PC-9 (cell line): ENCODE measurements around the gene AGBL3. TPM values are rescaled to one million over a fixed set of nuclear protein-coding genes. Genes with fewer than 3 reads are reported as not detected.

Experiments
- BruUV-seq: library from RNA; stranded (reverse); fragments of 400-500 nt; replicated peaks from 2 replicates; lab custom pipeline; 2021; lab: Mats Ljungman, UMichigan
- CTCF ChIA-PET: fragments of 300-600 bp; sonication (Branson Sonifier 250); formaldehyde crosslinking; loops from one replicate; lab custom pipeline; 2022; ENCODE audit warnings: antibody characterized with exemption; lab: Charles Lee
- POLR2A ChIA-PET: fragments of 300-600 bp; sonication (Branson Sonifier 250); formaldehyde crosslinking; loops from one replicate; lab custom pipeline; 2022; ENCODE audit warnings: antibody characterized with exemption; ENCODE audit not compliant: unreplicated experiment; lab: Charles Lee
- DNase-seq, 2 experiments: peaks; one replicate each; pipeline versions ENCODE4 v3.0.0 to v3.0.0-alpha.2; 2015 to 2022; ENCODE audit warnings: mixed read lengths in 1 of 2
- H2AFZ ChIP-seq: fragments of 200-600 bp; sonication (generic); 2 replicates; pipeline ENCODE4 v1.8.1; 2017; ENCODE audit warnings: antibody characterized with exemption
- H3F3A ChIP-seq: fragments of 200-600 bp; sonication (generic); 2 replicates; pipeline ENCODE4 v1.8.1; 2017; ENCODE audit warnings: antibody characterized with exemption, mild to moderate bottlenecking, low read depth; ENCODE audit not compliant: insufficient read depth
- H3K27ac ChIP-seq: fragments of 200-600 bp; sonication (generic); 2 replicates; pipeline ENCODE4 v1.6.1; 2016; ENCODE audit warnings: mixed run types
- H3K27me3 ChIP-seq: fragments of 200-600 bp; sonication (generic); 2 replicates; pipeline ENCODE4 v1.6.1; 2016; ENCODE audit warnings: low read depth, mixed run types; ENCODE audit not compliant: insufficient read depth
- H3K36me3 ChIP-seq: fragments of 200-600 bp; sonication (generic); 2 replicates; pipeline ENCODE4 v1.6.1; 2016; ENCODE audit warnings: low read depth, mixed run types
- H3K4me1 ChIP-seq: fragments of 200-600 bp; sonication (generic); replicated peaks from 2 replicates; pipeline ENCODE4 v1.6.1; 2016; ENCODE audit warnings: mixed run types; ENCODE audit not compliant: insufficient read depth
- H3K4me2 ChIP-seq: fragments of 200-600 bp; sonication (generic); 2 replicates; pipeline ENCODE4 v1.6.1; 2017; ENCODE audit warnings: mixed run types
- H3K4me3 ChIP-seq: fragments of 200-600 bp; sonication (generic); 2 replicates; pipeline ENCODE4 v1.6.1; 2016; ENCODE audit warnings: mixed run types
- H3K79me2 ChIP-seq: fragments of 200-600 bp; sonication (generic); 2 replicates; pipeline ENCODE4 v1.6.1; 2017; ENCODE audit warnings: low read depth, mixed run types
- H3K9me2 ChIP-seq: fragments of 200-600 bp; sonication (generic); 2 replicates; pipeline ENCODE4 v1.8.1; 2017; ENCODE audit warnings: mild to moderate bottlenecking; ENCODE audit not compliant: insufficient read depth
- H3K9me3 ChIP-seq: fragments of 200-600 bp; sonication (generic); 2 replicates; pipeline ENCODE4 v1.8.1; 2016; ENCODE audit warnings: low read depth; ENCODE audit not compliant: insufficient read depth
- H4K20me1 ChIP-seq: fragments of 200-600 bp; sonication (generic); 2 replicates; pipeline ENCODE4 v1.8.1; 2017; ENCODE audit not compliant: insufficient read depth
- EZH2 ChIP-seq: fragments of 200-600 bp; sonication (generic); IDR thresholded peaks from 2 replicates; pipeline ENCODE4 v1.8.0; 2017; ENCODE audit warnings: antibody characterized with exemption, low read depth
- intact Hi-C: fragments of 100-400 bp; cut with micrococcal nuclease; formaldehyde crosslinking; loops from one replicate; pipeline ENCODE4 v1.10.0; 2022; ENCODE audit not compliant: unreplicated experiment
- total RNA-seq: library from RNA; stranded (reverse); gene quantifications from 2 replicates; pipeline ENCODE4 v1.2.3, GENCODE V29; 2021
- TF ChIP-seq, protein P1 (sequence below): fragments of 200-600 bp; sonication (generic); conservative IDR thresholded peaks from 2 replicates; pipeline ENCODE4 v1.6.1; 2017; ENCODE audit warnings: mixed run types, antibody characterized with exemption, mild to moderate bottlenecking, moderate library complexity

The AGBL3 gene
- total RNA-seq, 1 experiment from 2014 or later: 3.2 TPM

DNA sequence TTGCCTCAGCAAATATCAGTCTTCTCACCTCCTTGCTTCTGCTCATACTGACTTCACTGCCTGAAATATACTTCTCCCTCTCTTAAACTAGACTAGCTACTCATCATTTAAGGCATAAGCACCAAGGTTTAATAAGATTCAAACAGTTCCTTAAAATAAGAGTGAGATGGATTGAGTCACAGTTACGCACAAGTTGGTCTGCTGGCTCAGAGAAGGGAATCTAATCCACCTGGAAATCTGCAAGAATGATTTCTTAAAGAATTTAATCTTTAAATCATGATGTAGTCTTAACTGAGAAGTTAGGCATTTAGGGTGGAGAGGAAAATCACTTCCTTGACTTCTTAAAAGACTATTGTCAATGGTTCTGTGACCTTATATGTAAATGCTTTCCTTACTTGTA lies 105.4 kb downstream of the AGBL3 start:
- CTCF ChIA-PET: no interaction called here

DNA sequence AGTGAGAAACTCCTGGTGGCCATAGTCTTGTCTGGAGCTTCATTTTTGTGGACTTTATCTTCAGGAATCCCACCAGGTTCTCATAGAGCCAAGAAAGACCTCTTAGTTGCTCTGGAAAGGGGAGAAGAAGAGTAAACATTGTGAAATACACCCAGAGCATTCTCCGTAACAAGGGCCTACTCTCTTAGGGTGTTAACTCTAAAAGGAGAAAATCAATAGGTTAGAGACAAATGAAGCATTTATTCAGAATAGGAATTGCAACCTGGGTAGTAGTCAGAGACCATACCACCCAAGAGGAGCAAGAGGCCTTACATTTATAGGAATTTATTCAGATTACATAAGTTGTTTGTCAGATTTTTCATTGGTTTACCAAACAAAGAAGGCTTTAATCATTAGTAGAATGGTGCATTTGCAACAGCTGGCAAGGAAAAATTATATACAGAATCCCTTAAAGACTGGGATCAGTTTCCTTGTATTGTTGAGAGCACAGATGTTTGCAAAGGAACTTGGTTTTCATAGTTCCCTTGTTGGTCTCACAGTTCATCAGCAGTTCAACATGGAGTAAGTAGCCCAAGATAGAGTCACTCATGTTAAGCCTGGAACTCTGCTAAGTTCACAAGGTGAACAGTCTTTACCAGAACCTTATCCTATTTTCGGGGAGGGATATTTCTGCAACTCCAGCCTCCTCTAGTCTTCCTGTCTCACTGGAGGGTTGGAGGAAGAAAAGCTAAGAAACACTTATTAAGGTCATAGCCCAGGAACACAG lies 108.3 kb downstream of the AGBL3 start:
- no peak for DNase-seq
- no peak overlapping the region for H3K27ac ChIP-seq
- POLR2A ChIA-PET: no interaction called here
- no peaks in the 10 kb centered on the region for H3K36me3 ChIP-seq
- intact Hi-C loops: no loop called here
- TF ChIP-seq, protein P1, sequence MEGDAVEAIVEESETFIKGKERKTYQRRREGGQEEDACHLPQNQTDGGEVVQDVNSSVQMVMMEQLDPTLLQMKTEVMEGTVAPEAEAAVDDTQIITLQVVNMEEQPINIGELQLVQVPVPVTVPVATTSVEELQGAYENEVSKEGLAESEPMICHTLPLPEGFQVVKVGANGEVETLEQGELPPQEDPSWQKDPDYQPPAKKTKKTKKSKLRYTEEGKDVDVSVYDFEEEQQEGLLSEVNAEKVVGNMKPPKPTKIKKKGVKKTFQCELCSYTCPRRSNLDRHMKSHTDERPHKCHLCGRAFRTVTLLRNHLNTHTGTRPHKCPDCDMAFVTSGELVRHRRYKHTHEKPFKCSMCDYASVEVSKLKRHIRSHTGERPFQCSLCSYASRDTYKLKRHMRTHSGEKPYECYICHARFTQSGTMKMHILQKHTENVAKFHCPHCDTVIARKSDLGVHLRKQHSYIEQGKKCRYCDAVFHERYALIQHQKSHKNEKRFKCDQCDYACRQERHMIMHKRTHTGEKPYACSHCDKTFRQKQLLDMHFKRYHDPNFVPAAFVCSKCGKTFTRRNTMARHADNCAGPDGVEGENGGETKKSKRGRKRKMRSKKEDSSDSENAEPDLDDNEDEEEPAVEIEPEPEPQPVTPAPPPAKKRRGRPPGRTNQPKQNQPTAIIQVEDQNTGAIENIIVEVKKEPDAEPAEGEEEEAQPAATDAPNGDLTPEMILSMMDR: no peak
- no peak for TF ChIP-seq EZH2
- H3F3A ChIP-seq: no peaks in the 10 kb centered on the region
- CTCF ChIA-PET: no interaction called here
- no peak overlapping the region for H3K4me3 ChIP-seq
- no peaks in the 10 kb centered on the region for H3K27me3 ChIP-seq
- H4K20me1 ChIP-seq: no peaks in the 10 kb centered on the region
- no peaks in the 10 kb centered on the region for H3K9me2 ChIP-seq
- H3K4me2 ChIP-seq: no peak overlapping the region
- BruUV-seq: no TSS peak
- H3K79me2 ChIP-seq: no peaks in the 10 kb centered on the region
- no peaks in the 10 kb centered on the region for H3K4me1 ChIP-seq
- H3K9me3 ChIP-seq: no peaks in the 10 kb centered on the region
- H2AFZ ChIP-seq: no peak overlapping the region

More for the DNA sequence above, 105.4 kb downstream of the AGBL3 start:
- no peaks in the 10 kb centered on the region for H3F3A ChIP-seq
- H3K36me3 ChIP-seq: no peaks in the 10 kb centered on the region
- no peak for TF ChIP-seq EZH2
- TF ChIP-seq, protein P1: no peak
- H3K4me1 ChIP-seq: no peaks in the 10 kb centered on the region
- no peak for DNase-seq
- no peak overlapping the region for H2AFZ ChIP-seq
- H3K27ac ChIP-seq: no peak overlapping the region
- POLR2A ChIA-PET: interaction anchor here (0.7 kb wide), 1 partner anchor 1397 kb away, joined by 3 read pairs; no protein-coding TSS in a partner anchor
- no peaks in the 10 kb centered on the region for H3K27me3 ChIP-seq
- H3K9me3 ChIP-seq: peaks cover 9% of the 10 kb centered on the region; the same call in 1 of the 2 replicates
- peaks cover under 1% of the 10 kb centered on the region; the same call in 1 of the 2 replicates for H3K9me2 ChIP-seq
- H4K20me1 ChIP-seq: no peaks in the 10 kb centered on the region
- no peak overlapping the region for H3K4me2 ChIP-seq
- intact Hi-C loops: no loop called here
- no TSS peak for BruUV-seq
- no peak overlapping the region for H3K4me3 ChIP-seq
- no peaks in the 10 kb centered on the region for H3K79me2 ChIP-seq

DNA sequence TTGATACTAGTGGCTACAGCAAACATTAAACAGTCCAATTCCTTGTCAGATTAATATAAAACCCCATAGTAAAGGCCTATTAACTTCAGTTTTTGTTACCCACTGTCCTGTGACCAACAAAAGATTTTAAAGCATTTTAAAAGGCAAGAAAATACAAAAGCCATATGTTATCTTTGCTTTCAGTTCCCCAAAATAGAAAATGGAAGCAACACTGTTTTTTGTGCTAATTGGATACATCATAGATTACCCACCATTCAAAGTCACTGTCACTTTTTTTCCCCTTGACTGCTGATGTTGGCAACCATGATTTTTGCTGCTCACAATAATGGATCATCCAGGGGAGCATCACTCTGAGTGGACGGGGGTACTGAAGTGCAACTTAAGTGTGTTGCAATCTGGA lies 109.1 kb downstream of the AGBL3 start:
- H2AFZ ChIP-seq: no peak overlapping the region
- DNase-seq: no peak
- H3K4me1 ChIP-seq: no peaks in the 10 kb centered on the region
- no peaks in the 10 kb centered on the region for H4K20me1 ChIP-seq
- no peaks in the 10 kb centered on the region for H3K79me2 ChIP-seq
- no peak overlapping the region for H3K4me2 ChIP-seq
- no peaks in the 10 kb centered on the region for H3K27me3 ChIP-seq
- no peaks in the 10 kb centered on the region for H3K9me2 ChIP-seq
- ChIA-PET POLR2A (no interaction called here), CTCF (no interaction called here)
- BruUV-seq: no TSS peak
- no peaks in the 10 kb centered on the region for H3F3A ChIP-seq
- TF ChIP-seq, protein P1: no peak
- no peak overlapping the region for H3K4me3 ChIP-seq
- intact Hi-C loops: no loop called here
- H3K36me3 ChIP-seq: no peaks in the 10 kb centered on the region
- H3K9me3 ChIP-seq: no peaks in the 10 kb centered on the region
- H3K27ac ChIP-seq: no peak overlapping the region
